ENCODE results near the gene EFNB2. TPM values are rescaled to one million over a fixed set of nuclear protein-coding genes. Genes with fewer than 3 reads are reported as not detected.

EFNB2 gene
- total and polyA plus RNA-seq, 11 donors: 7.3 to 20.2 (median 12.7) TPM

DNA sequence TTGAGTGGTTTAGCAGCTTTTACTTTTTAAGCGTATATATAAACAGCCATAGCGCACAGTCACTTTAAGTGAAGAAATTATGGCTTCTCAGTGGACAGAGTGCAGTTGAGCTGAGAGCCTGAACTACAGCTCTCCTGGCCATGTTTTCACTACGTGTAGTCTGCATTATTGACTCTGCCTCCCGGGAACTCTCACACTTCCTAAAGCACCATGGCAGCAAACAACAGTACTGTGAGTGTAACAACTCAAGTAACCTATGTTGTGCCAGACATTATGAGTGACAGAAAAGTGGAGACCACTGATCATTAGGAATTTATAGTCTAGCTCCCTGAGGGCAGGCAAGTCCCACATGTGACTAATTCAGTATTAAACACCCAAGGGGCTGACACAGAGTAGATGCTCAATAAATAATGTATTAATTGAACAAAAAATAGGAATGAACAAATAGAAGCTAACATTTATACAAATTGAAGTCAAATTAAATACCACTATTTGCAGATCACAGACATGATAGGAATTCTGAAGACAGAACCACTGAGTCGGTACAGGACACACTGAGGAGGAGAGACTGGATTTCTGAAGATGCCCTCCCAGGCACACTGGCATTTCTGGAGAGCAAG is 19.7 kb downstream of the EFNB2 start:
- ATAC-seq: peak in 1 of 4 donors; percentile 33
- peaks cover 0 to 11% (median 0%) of the 10 kb centered on the region in 9 donors for H3K36me3 ChIP-seq
- DNase-seq: no peak
- no peaks in the 10 kb centered on the region for H3K27me3 ChIP-seq
- no peaks in the 10 kb centered on the region for H3K9me3 ChIP-seq
- 77 to 86% (median 82%) methylated on average over 5 of the region's 5 CpGs for WGBS, 4 donors
- H3K4me3 ChIP-seq: no peak overlapping the region
- intact Hi-C loops (cut with DNase I): no loop called here
- TF ChIP-seq, protein P1, sequence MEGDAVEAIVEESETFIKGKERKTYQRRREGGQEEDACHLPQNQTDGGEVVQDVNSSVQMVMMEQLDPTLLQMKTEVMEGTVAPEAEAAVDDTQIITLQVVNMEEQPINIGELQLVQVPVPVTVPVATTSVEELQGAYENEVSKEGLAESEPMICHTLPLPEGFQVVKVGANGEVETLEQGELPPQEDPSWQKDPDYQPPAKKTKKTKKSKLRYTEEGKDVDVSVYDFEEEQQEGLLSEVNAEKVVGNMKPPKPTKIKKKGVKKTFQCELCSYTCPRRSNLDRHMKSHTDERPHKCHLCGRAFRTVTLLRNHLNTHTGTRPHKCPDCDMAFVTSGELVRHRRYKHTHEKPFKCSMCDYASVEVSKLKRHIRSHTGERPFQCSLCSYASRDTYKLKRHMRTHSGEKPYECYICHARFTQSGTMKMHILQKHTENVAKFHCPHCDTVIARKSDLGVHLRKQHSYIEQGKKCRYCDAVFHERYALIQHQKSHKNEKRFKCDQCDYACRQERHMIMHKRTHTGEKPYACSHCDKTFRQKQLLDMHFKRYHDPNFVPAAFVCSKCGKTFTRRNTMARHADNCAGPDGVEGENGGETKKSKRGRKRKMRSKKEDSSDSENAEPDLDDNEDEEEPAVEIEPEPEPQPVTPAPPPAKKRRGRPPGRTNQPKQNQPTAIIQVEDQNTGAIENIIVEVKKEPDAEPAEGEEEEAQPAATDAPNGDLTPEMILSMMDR (IDR thresholded peaks at IDR 0.05): no peak
- TF ChIP-seq POLR2A (IDR thresholded peaks at IDR 0.05): no peak
- peaks cover 0 to 40% (median 7%) of the 10 kb centered on the region in 12 donors for H3K4me1 ChIP-seq
- peak overlapping the region in 2 of 12 donors; percentile 3 to 11 for H3K27ac ChIP-seq

DNA sequence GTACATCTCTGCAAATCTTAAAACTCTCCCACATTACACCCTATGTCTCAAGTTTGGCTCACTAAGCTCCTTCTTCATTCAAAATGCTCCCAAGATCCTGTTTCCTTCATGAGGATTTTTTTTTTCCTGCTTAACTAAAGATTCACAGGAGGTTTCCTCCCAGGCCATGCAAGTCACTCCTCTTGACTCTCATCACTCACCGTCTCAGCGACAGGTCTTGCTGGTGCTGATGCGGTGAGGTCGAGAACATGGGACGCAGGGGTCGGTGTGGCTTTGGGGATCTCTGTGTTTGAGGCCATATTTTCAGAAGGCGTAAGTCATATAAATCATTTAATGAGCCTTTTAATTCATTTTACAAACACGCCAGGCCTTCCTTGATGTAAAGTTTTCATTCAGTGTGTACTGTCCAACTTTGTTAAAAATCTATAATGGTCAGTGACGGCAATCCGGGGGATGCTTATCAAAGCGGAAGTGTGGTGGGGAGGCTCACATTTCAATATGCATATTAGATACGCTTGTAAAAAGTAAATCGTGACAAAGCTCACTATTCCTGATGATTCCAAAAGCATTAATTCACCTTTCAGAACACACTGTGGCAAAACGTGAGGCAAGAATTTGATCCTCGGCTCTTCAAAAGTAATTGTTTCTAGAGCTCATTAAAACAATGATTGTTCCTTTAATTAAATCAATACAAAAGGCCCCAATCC is 20.4 kb downstream of the EFNB2 start:
- intact Hi-C loops (cut with DNase I): no loop called here
- Histone ChIP-seq H3K4me1 (peaks cover 0 to 36% (median 6%) of the 10 kb centered on the region in 12 donors), H3K4me3 (no peak overlapping the region)

DNA sequence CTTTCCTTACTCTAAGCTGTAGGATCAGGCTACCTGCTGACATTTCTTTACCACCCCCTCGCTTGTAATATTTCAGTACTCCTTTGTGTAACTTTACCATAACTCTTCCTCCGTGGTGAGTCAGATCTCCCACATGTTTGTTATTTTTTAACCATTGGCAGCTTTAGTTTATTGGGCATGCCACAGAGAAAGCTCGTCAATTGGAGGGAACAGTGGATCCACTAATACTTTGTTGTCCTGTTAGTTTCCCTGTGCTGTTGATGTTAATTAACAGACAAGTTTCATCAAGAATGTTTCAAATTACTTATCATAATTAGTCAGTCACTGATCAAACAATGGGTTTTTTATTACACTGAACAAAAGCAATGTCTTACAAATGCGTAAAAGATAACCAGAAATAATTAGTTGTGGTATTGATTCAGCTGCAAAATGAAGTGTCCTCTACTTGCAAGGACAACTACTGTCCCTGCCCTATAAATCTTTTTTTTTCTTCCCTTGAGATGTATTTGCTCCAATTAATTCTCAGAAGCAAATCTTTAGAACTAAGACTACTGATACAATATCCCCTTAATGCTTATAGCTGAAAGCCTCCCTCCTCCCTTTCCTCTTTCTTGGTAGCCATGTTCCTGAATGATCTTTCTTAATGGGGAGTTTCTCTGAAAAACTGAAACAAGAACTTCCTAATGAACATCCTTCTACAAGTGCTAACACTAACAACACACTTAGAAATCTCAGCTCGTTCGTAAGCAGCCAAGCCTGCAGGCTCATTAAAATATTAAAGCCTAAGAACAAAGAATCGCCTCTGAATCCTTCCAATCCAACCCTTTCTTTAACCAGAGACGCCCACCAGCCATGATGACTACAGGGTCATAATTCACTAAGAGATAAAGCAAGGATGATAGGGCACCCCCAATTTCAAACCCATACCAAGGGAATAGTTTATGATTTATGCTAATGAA is 22.2 kb downstream of the EFNB2 start:
- H3K36me3 ChIP-seq: peaks cover 0 to 16% (median 0%) of the 10 kb centered on the region in 9 donors
- no peak overlapping the region for H3K4me3 ChIP-seq
- ATAC-seq (no peak), DNase-seq (no peak)
- H3K27me3 ChIP-seq: no peaks in the 10 kb centered on the region
- intact Hi-C loops (cut with DNase I): no loop called here
- TF ChIP-seq, protein P1 (IDR thresholded peaks at IDR 0.05): no peak
- no peak for TF ChIP-seq POLR2A (IDR thresholded peaks at IDR 0.05)
- 73 to 78% (median 77%) methylated on average over 8 of the region's 8 CpGs for WGBS, 4 donors
- peaks cover 0 to 25% (median 6%) of the 10 kb centered on the region in 12 donors for H3K4me1 ChIP-seq
- no peak overlapping the region for H3K27ac ChIP-seq
- H3K9me3 ChIP-seq: no peaks in the 10 kb centered on the region

More for the DNA sequence above, 20.4 kb downstream of the EFNB2 start:
- ATAC-seq (peak in 1 of 4 donors; percentile 8), DNase-seq (no peak)
- WGBS, 4 donors: 66 to 77% (median 73%) methylated on average over 15 of the region's 15 CpGs
- H3K9me3 ChIP-seq: no peaks in the 10 kb centered on the region
- no peak for TF ChIP-seq POLR2A (IDR thresholded peaks at IDR 0.05)
- TF ChIP-seq, protein P1 (IDR thresholded peaks at IDR 0.05): no peak
- H3K27me3 ChIP-seq: no peaks in the 10 kb centered on the region
- H3K27ac ChIP-seq: peak overlapping the region in 2 of 12 donors; percentile 3 to 11
- peaks cover 0 to 16% (median 0%) of the 10 kb centered on the region in 9 donors for H3K36me3 ChIP-seq
